HCT116 (cell line): ENCODE data around the gene TRPV5. TPM values are rescaled to one million over a fixed set of nuclear protein-coding genes. Genes with fewer than 3 reads are reported as not detected.

Experiments
- ATAC-seq: fragments of 200-7000 bp; cut with Tn5 transposase; 2 replicates; pipeline ENCODE4 v1.9.1; 2020; ENCODE audit warnings: mild to moderate bottlenecking, moderate library complexity
- BruUV-seq: library from RNA; stranded (reverse); fragments of 400-500 nt; replicated peaks from 2 replicates; lab custom pipeline; 2021; lab: Mats Ljungman, UMichigan
- CTCF ChIA-PET: fragments of 300-600 bp; sonication (Branson Sonifier 250); formaldehyde crosslinking; loops from one replicate; lab custom pipeline; 2021; ENCODE audit warnings: antibody characterized with exemption; lab: Charles Lee
- POLR2A ChIA-PET: fragments of 300-600, 350-600 bp; sonication (Branson Sonifier 250); formaldehyde crosslinking; loops from one replicate; lab custom pipeline; 2021; ENCODE audit warnings: antibody characterized with exemption; lab: Charles Lee
- RAD21 ChIA-PET, 2 experiments: fragments of 300-600 bp; sonication (Branson Sonifier 250); formaldehyde crosslinking; loops; one replicate each; lab custom pipeline; 2023; ENCODE audit warnings: low total read pairs in 2 of 2; ENCODE audit not compliant: uncharacterized antibody in 2 of 2, unreplicated experiment in 2 of 2, low non-redundant PET in 1 of 2; lab: Charles Lee
- DNase-seq: peaks from one replicate; pipeline ENCODE4 v3.0.0-alpha.2; 2010; ENCODE audit warnings: low read depth, low spot score
- H2AFZ ChIP-seq: fragments of 200-600 bp; shearing (Covaris generic), sonication (generic); 2 replicates; pipeline ENCODE4 v1.6.1; 2017; ENCODE audit warnings: low read depth, mixed run types, mixed read lengths, antibody characterized with exemption, low read length; ENCODE audit not compliant: poor library complexity, severe bottlenecking
- H3K27ac ChIP-seq: 2 replicates; pipeline ENCODE4 v1.5.1; 2012; ENCODE audit warnings: low read depth, low read length
- H3K27me3 ChIP-seq: fragments of 200-600 bp; sonication (generic); 2 replicates; pipeline ENCODE4 v1.6.1; 2016; ENCODE audit warnings: mixed run types, low read length, mixed read lengths; ENCODE audit not compliant: insufficient read depth
- H3K36me3 ChIP-seq, 2 experiments: fragments of 200-500 bp in 1 of 2; fragments of 200-600 bp in 1 of 2; sonication (Bioruptor generic) in 1 of 2; sonication (generic) in 1 of 2; 2 replicates each; pipeline versions ENCODE4 v1.5.1 to v1.6.1; 2014 to 2016; ENCODE audit warnings: low read length in 2 of 2, inconsistent platforms in 1 of 2, mixed read lengths in 1 of 2, mixed run types in 1 of 2; ENCODE audit not compliant: insufficient read depth in 2 of 2, control insufficient read depth in 1 of 2
- H3K4me1 ChIP-seq, 2 experiments: fragments of 200-600 bp in 1 of 2; sonication (generic) in 1 of 2; 2 replicates each; pipeline versions ENCODE4 v1.5.1 to v1.6.1; 2012 to 2017; ENCODE audit warnings: low read length in 2 of 2, inconsistent platforms in 1 of 2, mild to moderate bottlenecking in 1 of 2, mixed read lengths in 1 of 2, mixed run types in 1 of 2, moderate library complexity in 1 of 2; ENCODE audit not compliant: insufficient read depth in 2 of 2, control insufficient read depth in 1 of 2
- H3K4me2 ChIP-seq: fragments of 200-600 bp; sonication (generic); 2 replicates; pipeline ENCODE4 v1.6.1; 2017; ENCODE audit warnings: mixed run types, low read length, mixed read lengths
- H3K4me3 ChIP-seq, 2 experiments: fragments of 200-600 bp in 1 of 2; sonication (generic) in 1 of 2; replicated peaks in 1 of 2; 2 replicates each; pipeline ENCODE4 v1.5.1; 2011 to 2016; ENCODE audit warnings: low read length in 2 of 2, control low read depth in 1 of 2, low read depth in 1 of 2, mild to moderate bottlenecking in 1 of 2, mixed read lengths in 1 of 2, mixed run types in 1 of 2
- H3K79me2 ChIP-seq: fragments of 200-600 bp; sonication (generic); 2 replicates; pipeline ENCODE4 v1.6.1; 2017; ENCODE audit warnings: mild to moderate bottlenecking, mixed run types, low read length, moderate library complexity, mixed read lengths; ENCODE audit not compliant: insufficient read depth
- H3K9ac ChIP-seq: fragments of 200-600 bp; sonication (generic); 2 replicates; pipeline ENCODE4 v1.6.1; 2016; ENCODE audit warnings: low read length, mixed read lengths
- H3K9me2 ChIP-seq: fragments of 200-600 bp; sonication (generic), shearing (Covaris generic); 2 replicates; pipeline ENCODE4 v1.6.1; 2017; ENCODE audit warnings: mixed run types, mild to moderate bottlenecking, moderate library complexity; ENCODE audit not compliant: insufficient read depth
- H3K9me3 ChIP-seq, 2 experiments: fragments of 200-500 bp in 1 of 2; fragments of 200-600 bp in 1 of 2; sonication (Bioruptor generic) in 1 of 2; sonication (generic) in 1 of 2; 2 replicates each; pipeline ENCODE4 v1.6.1; 2014 to 2017; ENCODE audit warnings: low read length in 2 of 2, mixed read lengths in 2 of 2, inconsistent platforms in 1 of 2, low read depth in 1 of 2, mild to moderate bottlenecking in 1 of 2, mixed run types in 1 of 2, moderate library complexity in 1 of 2; ENCODE audit not compliant: control insufficient read depth in 1 of 2, insufficient read depth in 1 of 2
- H4K20me1 ChIP-seq: fragments of 200-600 bp; sonication (generic), shearing (Covaris generic); 2 replicates; pipeline ENCODE4 v1.6.1; 2017; ENCODE audit warnings: mixed run types, mild to moderate bottlenecking, moderate library complexity; ENCODE audit not compliant: insufficient read depth
- CEBPB ChIP-seq: IDR thresholded peaks from 2 replicates; pipeline ENCODE4 v1.6.1; 2012; ENCODE audit warnings: low read depth
- ELF1 ChIP-seq: IDR thresholded peaks from 2 replicates; pipeline ENCODE4 v1.6.1; 2012; ENCODE audit warnings: low read depth, borderline replicate concordance
- EZH2 ChIP-seq: fragments of 200-600 bp; sonication (generic); IDR thresholded peaks from 2 replicates; pipeline ENCODE4 v1.6.1; 2017; ENCODE audit warnings: antibody characterized with exemption, mixed run types
- EZH2phosphoT487 ChIP-seq: fragments of 200-600 bp; IDR thresholded peaks from 2 replicates; pipeline ENCODE4 v1.6.1; 2018; ENCODE audit warnings: antibody characterized with exemption, borderline replicate concordance
- FOSL1 ChIP-seq: IDR thresholded peaks from 2 replicates; pipeline ENCODE4 v1.6.1; 2012; ENCODE audit warnings: low read depth
- POLR2A ChIP-seq: IDR thresholded peaks from 2 replicates; pipeline ENCODE4 v1.7.0; 2011; ENCODE audit warnings: borderline replicate concordance; ENCODE audit not compliant: insufficient read depth, insufficient read length; ENCODE audit errors: extremely low read depth
- POLR2AphosphoS5 ChIP-seq: IDR thresholded peaks from 2 replicates; pipeline ENCODE4 v1.6.1; 2011; ENCODE audit warnings: mild to moderate bottlenecking, low read depth, low read length, moderate library complexity
- RAD21 ChIP-seq: IDR thresholded peaks from 2 replicates; pipeline ENCODE4 v1.6.1; 2012; ENCODE audit warnings: low read depth, mild to moderate bottlenecking
- REST ChIP-seq: IDR thresholded peaks from 2 replicates; pipeline ENCODE4 v1.6.1; 2012; ENCODE audit warnings: low read depth
- SP1 ChIP-seq: IDR thresholded peaks from 2 replicates; pipeline ENCODE4 v1.6.1; 2012; ENCODE audit warnings: low read depth
- SRF ChIP-seq: IDR thresholded peaks from 2 replicates; pipeline ENCODE4 v1.6.1; 2012; ENCODE audit warnings: low read depth
- ZFX ChIP-seq: fragments of 450-650 bp; IDR thresholded peaks from 2 replicates; pipeline ENCODE4 v1.6.1; 2017
- intact Hi-C: fragments of 100-400 bp; cut with micrococcal nuclease; formaldehyde crosslinking; loops from 2 replicates; pipeline ENCODE4 v1.10.0; 2022
- total RNA-seq: library from RNA; stranded (reverse); gene quantifications from one replicate; pipeline ENCODE4 v1.2.1, GENCODE V29; 2021; ENCODE audit not compliant: unreplicated experiment
- TF ChIP-seq, protein P1 (sequence below): IDR thresholded peaks from 2 replicates; pipeline ENCODE4 v1.6.1; 2012
- TF ChIP-seq, protein P2 (sequence below): IDR thresholded peaks from 2 replicates; pipeline ENCODE4 v1.6.1; 2011; ENCODE audit warnings: mild to moderate bottlenecking, low read length, moderate library complexity; ENCODE audit not compliant: insufficient replicate concordance; ENCODE audit errors: extremely low read depth

TRPV5 gene
- total RNA-seq, 1 experiment from 2014 or later = not detected

DNA sequence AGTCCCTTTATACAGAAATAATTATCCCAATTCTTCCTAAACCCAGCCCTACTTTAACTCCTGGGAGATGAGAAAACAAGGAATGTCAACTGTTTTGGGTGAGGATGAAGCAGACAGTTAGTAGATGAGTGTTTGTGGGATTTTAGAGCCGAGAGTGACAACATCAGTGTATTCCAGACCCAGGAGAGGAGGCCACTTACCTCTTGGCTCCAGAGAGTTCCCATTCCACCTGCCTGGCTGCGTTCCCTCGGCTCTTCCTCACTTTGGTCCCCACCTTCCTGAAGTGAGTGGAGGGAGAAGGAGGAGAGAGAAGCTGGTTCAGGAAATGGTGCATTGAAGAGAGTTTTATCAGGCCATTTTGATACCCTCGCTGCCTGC is 28.0 kb upstream of the TRPV5 start:
- no peaks in the 10 kb centered on the region for H3K9me3 ChIP-seq
- H3K79me2 ChIP-seq = no peaks in the 10 kb centered on the region
- peaks cover 11 to 13% of the 10 kb centered on the region in 2 experiments for H3K4me1 ChIP-seq
- H3K36me3 ChIP-seq = no peaks in the 10 kb centered on the region
- H3K4me3 ChIP-seq = no peak overlapping the region
- H3K9me2 ChIP-seq = no peaks in the 10 kb centered on the region
- DNase-seq (no peak), ATAC-seq (no peak)
- BruUV-seq = no TSS peak
- intact Hi-C loops = loop anchor here (2.0 kb wide), 1 partner anchor 81 kb away; no protein-coding TSS in a partner anchor
- H3K27ac ChIP-seq = no peak overlapping the region
- CTCF ChIA-PET = interaction anchor here (0.6 to 2.8 kb wide), 14 partner anchors 9 to 254 kb away, joined by 3 to 39 read pairs (median 5); no protein-coding TSS in a partner anchor
- 0 out of 2 replicates have a peak, but pooled peaks cover 4% of the 10 kb centered on the region for H3K27me3 ChIP-seq
- no peaks in the 10 kb centered on the region for H4K20me1 ChIP-seq
- TF ChIP-seq REST = no peak
- TF ChIP-seq FOSL1 = no peak
- no peak for TF ChIP-seq POLR2AphosphoS5
- TF ChIP-seq RAD21 = no peak
- no peak for TF ChIP-seq ZFX
- TF ChIP-seq SRF = no peak
- no peak for TF ChIP-seq ELF1
- TF ChIP-seq EZH2phosphoT487 = no peak
- TF ChIP-seq POLR2A = no peak
- no peak for TF ChIP-seq CEBPB
- TF ChIP-seq SP1 = no peak
- TF ChIP-seq, protein P1, sequence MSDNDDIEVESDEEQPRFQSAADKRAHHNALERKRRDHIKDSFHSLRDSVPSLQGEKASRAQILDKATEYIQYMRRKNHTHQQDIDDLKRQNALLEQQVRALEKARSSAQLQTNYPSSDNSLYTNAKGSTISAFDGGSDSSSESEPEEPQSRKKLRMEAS = no peak
- TF ChIP-seq EZH2 = no peak
- TF ChIP-seq, protein P2, sequence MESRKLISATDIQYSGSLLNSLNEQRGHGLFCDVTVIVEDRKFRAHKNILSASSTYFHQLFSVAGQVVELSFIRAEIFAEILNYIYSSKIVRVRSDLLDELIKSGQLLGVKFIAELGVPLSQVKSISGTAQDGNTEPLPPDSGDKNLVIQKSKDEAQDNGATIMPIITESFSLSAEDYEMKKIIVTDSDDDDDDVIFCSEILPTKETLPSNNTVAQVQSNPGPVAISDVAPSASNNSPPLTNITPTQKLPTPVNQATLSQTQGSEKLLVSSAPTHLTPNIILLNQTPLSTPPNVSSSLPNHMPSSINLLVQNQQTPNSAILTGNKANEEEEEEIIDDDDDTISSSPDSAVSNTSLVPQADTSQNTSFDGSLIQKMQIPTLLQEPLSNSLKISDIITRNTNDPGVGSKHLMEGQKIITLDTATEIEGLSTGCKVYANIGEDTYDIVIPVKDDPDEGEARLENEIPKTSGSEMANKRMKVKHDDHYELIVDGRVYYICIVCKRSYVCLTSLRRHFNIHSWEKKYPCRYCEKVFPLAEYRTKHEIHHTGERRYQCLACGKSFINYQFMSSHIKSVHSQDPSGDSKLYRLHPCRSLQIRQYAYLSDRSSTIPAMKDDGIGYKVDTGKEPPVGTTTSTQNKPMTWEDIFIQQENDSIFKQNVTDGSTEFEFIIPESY = no peak
- RAD21 ChIA-PET = interaction anchor here (0.8 to 1.1 kb wide), 4 partner anchors 52 to 88 kb away, joined by 3 to 5 read pairs (median 5); no protein-coding TSS in a partner anchor
- H2AFZ ChIP-seq = no peak overlapping the region
- no peak overlapping the region for H3K9ac ChIP-seq
- POLR2A ChIA-PET = interaction anchor here (1.0 kb wide), 1 partner anchor 9 kb away, joined by 3 read pairs; no protein-coding TSS in a partner anchor
- H3K4me2 ChIP-seq = no peak overlapping the region
